HCT116 (cell line): ENCODE data around the gene OR6B1. TPM values are rescaled to one million over a fixed set of nuclear protein-coding genes. Genes with fewer than 3 reads are reported as not detected.

ENCODE experiments used
- ATAC-seq: fragments of 200-7000 bp; cut with Tn5 transposase; 2 replicates; pipeline ENCODE4 v1.9.1; 2020; ENCODE audit warnings: mild to moderate bottlenecking, moderate library complexity
- BruUV-seq: library from RNA; stranded (reverse); fragments of 400-500 nt; replicated peaks from 2 replicates; lab custom pipeline; 2021; lab: Mats Ljungman, UMichigan
- CTCF ChIA-PET: fragments of 300-600 bp; sonication (Branson Sonifier 250); formaldehyde crosslinking; loops from one replicate; lab custom pipeline; 2021; ENCODE audit warnings: antibody characterized with exemption; lab: Charles Lee
- POLR2A ChIA-PET: fragments of 300-600, 350-600 bp; sonication (Branson Sonifier 250); formaldehyde crosslinking; loops from one replicate; lab custom pipeline; 2021; ENCODE audit warnings: antibody characterized with exemption; lab: Charles Lee
- RAD21 ChIA-PET, 2 experiments: fragments of 300-600 bp; sonication (Branson Sonifier 250); formaldehyde crosslinking; loops; one replicate each; lab custom pipeline; 2023; ENCODE audit warnings: low total read pairs in 2 of 2; ENCODE audit not compliant: uncharacterized antibody in 2 of 2, unreplicated experiment in 2 of 2, low non-redundant PET in 1 of 2; lab: Charles Lee
- DNase-seq: peaks from one replicate; pipeline ENCODE4 v3.0.0-alpha.2; 2010; ENCODE audit warnings: low read depth, low spot score
- H2AFZ ChIP-seq: fragments of 200-600 bp; shearing (Covaris generic), sonication (generic); 2 replicates; pipeline ENCODE4 v1.6.1; 2017; ENCODE audit warnings: low read depth, mixed run types, mixed read lengths, antibody characterized with exemption, low read length; ENCODE audit not compliant: poor library complexity, severe bottlenecking
- H3K27ac ChIP-seq: 2 replicates; pipeline ENCODE4 v1.5.1; 2012; ENCODE audit warnings: low read depth, low read length
- H3K27me3 ChIP-seq: fragments of 200-600 bp; sonication (generic); 2 replicates; pipeline ENCODE4 v1.6.1; 2016; ENCODE audit warnings: mixed run types, low read length, mixed read lengths; ENCODE audit not compliant: insufficient read depth
- H3K36me3 ChIP-seq, 2 experiments: fragments of 200-500 bp in 1 of 2; fragments of 200-600 bp in 1 of 2; sonication (Bioruptor generic) in 1 of 2; sonication (generic) in 1 of 2; 2 replicates each; pipeline versions ENCODE4 v1.5.1 to v1.6.1; 2014 to 2016; ENCODE audit warnings: low read length in 2 of 2, inconsistent platforms in 1 of 2, mixed read lengths in 1 of 2, mixed run types in 1 of 2; ENCODE audit not compliant: insufficient read depth in 2 of 2, control insufficient read depth in 1 of 2
- H3K4me1 ChIP-seq, 2 experiments: fragments of 200-600 bp in 1 of 2; sonication (generic) in 1 of 2; 2 replicates each; pipeline versions ENCODE4 v1.5.1 to v1.6.1; 2012 to 2017; ENCODE audit warnings: low read length in 2 of 2, inconsistent platforms in 1 of 2, mild to moderate bottlenecking in 1 of 2, mixed read lengths in 1 of 2, mixed run types in 1 of 2, moderate library complexity in 1 of 2; ENCODE audit not compliant: insufficient read depth in 2 of 2, control insufficient read depth in 1 of 2
- H3K4me2 ChIP-seq: fragments of 200-600 bp; sonication (generic); 2 replicates; pipeline ENCODE4 v1.6.1; 2017; ENCODE audit warnings: mixed run types, low read length, mixed read lengths
- H3K4me3 ChIP-seq, 2 experiments: fragments of 200-600 bp in 1 of 2; sonication (generic) in 1 of 2; replicated peaks in 1 of 2; 2 replicates each; pipeline ENCODE4 v1.5.1; 2011 to 2016; ENCODE audit warnings: low read length in 2 of 2, control low read depth in 1 of 2, low read depth in 1 of 2, mild to moderate bottlenecking in 1 of 2, mixed read lengths in 1 of 2, mixed run types in 1 of 2
- H3K79me2 ChIP-seq: fragments of 200-600 bp; sonication (generic); 2 replicates; pipeline ENCODE4 v1.6.1; 2017; ENCODE audit warnings: mild to moderate bottlenecking, mixed run types, low read length, moderate library complexity, mixed read lengths; ENCODE audit not compliant: insufficient read depth
- H3K9ac ChIP-seq: fragments of 200-600 bp; sonication (generic); 2 replicates; pipeline ENCODE4 v1.6.1; 2016; ENCODE audit warnings: low read length, mixed read lengths
- H3K9me2 ChIP-seq: fragments of 200-600 bp; sonication (generic), shearing (Covaris generic); 2 replicates; pipeline ENCODE4 v1.6.1; 2017; ENCODE audit warnings: mixed run types, mild to moderate bottlenecking, moderate library complexity; ENCODE audit not compliant: insufficient read depth
- H3K9me3 ChIP-seq, 2 experiments: fragments of 200-500 bp in 1 of 2; fragments of 200-600 bp in 1 of 2; sonication (Bioruptor generic) in 1 of 2; sonication (generic) in 1 of 2; 2 replicates each; pipeline ENCODE4 v1.6.1; 2014 to 2017; ENCODE audit warnings: low read length in 2 of 2, mixed read lengths in 2 of 2, inconsistent platforms in 1 of 2, low read depth in 1 of 2, mild to moderate bottlenecking in 1 of 2, mixed run types in 1 of 2, moderate library complexity in 1 of 2; ENCODE audit not compliant: control insufficient read depth in 1 of 2, insufficient read depth in 1 of 2
- H4K20me1 ChIP-seq: fragments of 200-600 bp; sonication (generic), shearing (Covaris generic); 2 replicates; pipeline ENCODE4 v1.6.1; 2017; ENCODE audit warnings: mixed run types, mild to moderate bottlenecking, moderate library complexity; ENCODE audit not compliant: insufficient read depth
- ATF3 ChIP-seq: IDR thresholded peaks from 2 replicates; pipeline ENCODE4 v1.6.1; 2012
- CEBPB ChIP-seq: IDR thresholded peaks from 2 replicates; pipeline ENCODE4 v1.6.1; 2012; ENCODE audit warnings: low read depth
- CTCF ChIP-seq, 3 experiments: fragments of 200-600 bp in 1 of 3; sonication (generic) in 1 of 3; IDR thresholded peaks in 2 of 3; conservative IDR thresholded peaks in 1 of 3; 2 replicates each; pipeline ENCODE4 v1.5.1; 2012 to 2017; ENCODE audit warnings: low read depth in 2 of 3, low read length in 2 of 3, antibody characterized with exemption in 1 of 3, borderline replicate concordance in 1 of 3, control low read depth in 1 of 3, mild to moderate bottlenecking in 1 of 3, mixed read lengths in 1 of 3, mixed run types in 1 of 3, moderate library complexity in 1 of 3; ENCODE audit not compliant: insufficient read depth in 1 of 3
- EZH2 ChIP-seq: fragments of 200-600 bp; sonication (generic); IDR thresholded peaks from 2 replicates; pipeline ENCODE4 v1.6.1; 2017; ENCODE audit warnings: antibody characterized with exemption, mixed run types
- JUND ChIP-seq: IDR thresholded peaks from 2 replicates; pipeline ENCODE4 v1.6.1; 2012
- YY1 ChIP-seq: IDR thresholded peaks from 2 replicates; pipeline ENCODE4 v1.6.1; 2011; ENCODE audit warnings: low read length, low read depth, moderate library complexity, mild to moderate bottlenecking; ENCODE audit not compliant: insufficient replicate concordance; ENCODE audit errors: extremely low read depth
- intact Hi-C: fragments of 100-400 bp; cut with micrococcal nuclease; formaldehyde crosslinking; loops from 2 replicates; pipeline ENCODE4 v1.10.0; 2022
- total RNA-seq: library from RNA; stranded (reverse); gene quantifications from one replicate; pipeline ENCODE4 v1.2.1, GENCODE V29; 2021; ENCODE audit not compliant: unreplicated experiment

The OR6B1 gene
- total RNA-seq, 1 experiment from 2014 or later, result not detected

DNA sequence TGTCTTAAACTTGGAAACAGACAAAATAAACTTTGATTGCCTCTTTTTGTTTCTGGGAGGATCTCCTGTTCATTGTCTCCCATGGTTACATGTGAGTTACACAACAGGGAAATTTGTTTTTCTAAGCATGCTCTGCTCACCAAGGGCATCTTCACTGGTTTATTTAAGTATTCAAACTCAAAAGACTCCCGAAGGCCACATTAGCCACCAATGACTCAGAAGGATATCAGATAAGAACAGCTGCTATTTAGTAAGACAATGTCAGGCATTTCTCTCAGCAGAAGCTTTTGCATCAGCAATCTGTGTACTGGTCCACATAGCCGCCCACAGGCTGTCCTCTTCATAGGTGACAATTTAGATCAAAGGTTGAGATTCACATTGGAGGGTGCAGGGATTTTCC lies 19.3 kb downstream of the OR6B1 start:
- Histone ChIP-seq H3K9ac (no peak overlapping the region), H4K20me1 (no peaks in the 10 kb centered on the region), H3K9me2 (no peaks in the 10 kb centered on the region), H3K4me2 (no peak overlapping the region), H3K36me3 (no peaks in the 10 kb centered on the region), H3K27me3 (no peaks in the 10 kb centered on the region), H3K4me3 (no peak overlapping the region), H3K9me3 (no peaks in the 10 kb centered on the region), H3K79me2 (no peaks in the 10 kb centered on the region), H2AFZ (no peak overlapping the region), H3K27ac (no peak overlapping the region), H3K4me1 (no peaks in the 10 kb centered on the region)
- RAD21 ChIA-PET, result no interaction called here
- intact Hi-C loops, result no loop called here
- no TSS peak for BruUV-seq
- DNase-seq (no peak), ATAC-seq (no peak)
- POLR2A ChIA-PET, result no interaction called here
- CTCF ChIA-PET, result no interaction called here
- TF ChIP-seq CTCF (IDR thresholded peaks at IDR 0.05 in 2 of 3, conservative IDR thresholded peaks at IDR 0.05 in 1 of 3; ENCODE audit: borderline replicate concordance in 1 of 3, insufficient read depth in 1 of 3, low read depth in 2 of 3, low read length in 2 of 3) (no peak), JUND (no peak), EZH2 (no peak), ATF3 (no peak), CEBPB (no peak)

- no peaks in the 10 kb centered on the region for H3K4me1 ChIP-seq
- no peaks in the 10 kb centered on the region for H3K79me2 ChIP-seq
- ChIA-PET CTCF (no interaction called here), RAD21 (no interaction called here), POLR2A (no interaction called here)
- no peaks in the 10 kb centered on the region for H3K9me3 ChIP-seq
- no peak overlapping the region for H2AFZ ChIP-seq
- no peaks in the 10 kb centered on the region for H3K27me3 ChIP-seq
- H3K27ac ChIP-seq, result no peak overlapping the region
- H3K9ac ChIP-seq, result no peak overlapping the region
- DNase-seq, result no peak
- no peak overlapping the region for H3K4me3 ChIP-seq
- no peaks in the 10 kb centered on the region for H3K36me3 ChIP-seq
- no TSS peak for BruUV-seq
- H3K9me2 ChIP-seq, result no peaks in the 10 kb centered on the region
- no peak overlapping the region for H3K4me2 ChIP-seq
- no peak for TF ChIP-seq YY1
- TF ChIP-seq, all 23 proteins: peak for 0
- intact Hi-C loops, result loop anchor here (5.0 to 10.0 kb wide), 2 partner anchors 62 to 116 kb away; partner anchors contain the start of gene TCAF1
- no peaks in the 10 kb centered on the region for H4K20me1 ChIP-seq
- ATAC-seq, result no peak
Measured at GRCh38 chr7:144020340-144020739, 20.2 kb downstream of the OR6B1 start.
